Stimulated activated naive B cell treated with anti-CD40 and anti-IgM and Interleukin-4, amounts not matched to agents 10 μg/mL and 1 μg/mL and 100 μg/mL, for 72 hours (primary cell): ENCODE results near the gene CNTNAP3.
"Not testable (repeated sequence)": the region's sequence is repeated elsewhere in the genome, so short reads cannot be mapped to it uniquely, and the experiment has no call there.

Experiments
- ATAC-seq, 2 donors: fragments of 150-1000 bp; cut with Tn5 transposase; replicated peaks; 2 replicates each; pipeline ENCODE4 v1.10.0; 2021; ENCODE audit warnings: moderate library complexity in 1 of 2
- DNase-seq: peaks from one replicate; pipeline ENCODE4 v3.0.0; 2021
- H3K27ac Mint-ChIP-seq: one replicate; pipeline ENCODE4 v1.8.0; 2022; ENCODE audit warnings: mild to moderate bottlenecking, mixed read lengths
- H3K27me3 Mint-ChIP-seq, 2 donors: one replicate each; pipeline ENCODE4 v1.8.0; 2022; ENCODE audit warnings: mixed read lengths in 2 of 2
- H3K36me3 Mint-ChIP-seq, 2 donors: one replicate each; pipeline ENCODE4 v1.8.0; 2022; ENCODE audit warnings: mixed read lengths in 2 of 2, mild to moderate bottlenecking in 1 of 2
- H3K4me1 Mint-ChIP-seq, 2 donors: one replicate each; pipeline ENCODE4 v1.8.0; 2022; ENCODE audit warnings: mixed read lengths in 2 of 2, mild to moderate bottlenecking in 1 of 2
- H3K4me3 Mint-ChIP-seq, 2 donors: one replicate each; pipeline ENCODE4 v1.8.0; 2022; ENCODE audit warnings: mild to moderate bottlenecking in 2 of 2, mixed read lengths in 2 of 2, moderate library complexity in 1 of 2
- H3K9me3 Mint-ChIP-seq, 2 donors: one replicate each; pipeline ENCODE4 v1.8.0; 2022; ENCODE audit warnings: mixed read lengths in 2 of 2, mild to moderate bottlenecking in 1 of 2

Gene CNTNAP3

GRCh38 chr9:39033849-39034248, 254.1 kb downstream of the CNTNAP3 start:
- not testable (repeated sequence) for H3K36me3 Mint-ChIP-seq, DNase-seq, H3K27ac Mint-ChIP-seq, ATAC-seq, H3K9me3 Mint-ChIP-seq, H3K27me3 Mint-ChIP-seq, H3K4me1 Mint-ChIP-seq, H3K4me3 Mint-ChIP-seq

GRCh38 chr9:39030204-39031019, 257.6 kb downstream of the CNTNAP3 start:
- ATAC-seq, H3K27ac Mint-ChIP-seq, H3K9me3 Mint-ChIP-seq, H3K4me1 Mint-ChIP-seq, H3K36me3 Mint-ChIP-seq, H3K27me3 Mint-ChIP-seq, H3K4me3 Mint-ChIP-seq, DNase-seq: not testable (repeated sequence)

- H3K4me1 Mint-ChIP-seq, H3K27me3 Mint-ChIP-seq, H3K9me3 Mint-ChIP-seq, H3K36me3 Mint-ChIP-seq, H3K27ac Mint-ChIP-seq, ATAC-seq, DNase-seq, H3K4me3 Mint-ChIP-seq: not testable (repeated sequence)
Observed at GRCh38 chr9:39028855-39029254, 259.1 kb downstream of the CNTNAP3 start.

GRCh38 chr9:39028168-39028567, 259.8 kb downstream of the CNTNAP3 start:
- not testable (repeated sequence) for H3K27me3 Mint-ChIP-seq, H3K9me3 Mint-ChIP-seq, H3K4me3 Mint-ChIP-seq, H3K4me1 Mint-ChIP-seq, H3K27ac Mint-ChIP-seq, DNase-seq, H3K36me3 Mint-ChIP-seq, ATAC-seq

DNA sequence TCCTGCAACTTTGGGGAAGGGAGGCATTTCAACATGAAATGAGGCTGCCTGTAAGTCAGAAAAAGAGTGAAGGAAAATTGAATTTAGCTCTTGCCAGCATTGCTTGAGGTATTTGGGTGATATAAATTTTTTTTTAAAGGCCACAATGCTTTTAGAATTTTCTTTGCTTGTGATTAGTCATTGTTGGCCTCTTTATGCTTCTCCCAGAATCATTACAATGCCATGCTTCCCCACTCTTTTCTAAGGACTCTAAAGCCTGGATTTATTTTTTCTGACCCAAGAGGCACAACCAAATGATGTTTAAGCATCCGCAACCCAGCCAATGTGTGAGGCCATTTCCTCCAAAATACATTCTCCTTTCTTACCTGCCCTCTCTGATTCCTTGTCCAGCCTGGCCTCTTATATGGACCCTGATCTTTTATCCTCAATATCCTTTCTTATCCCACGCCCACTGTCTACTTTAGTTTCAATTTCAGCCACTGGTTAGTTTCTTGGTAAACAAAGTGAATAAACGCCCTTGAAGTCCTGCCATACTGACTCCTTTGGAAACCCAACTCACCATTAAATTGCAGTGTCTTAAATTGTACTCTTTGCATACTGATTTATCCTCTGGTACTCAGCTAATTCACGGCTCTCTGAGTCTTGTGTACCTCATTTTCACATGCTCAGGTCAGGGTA, 261.9 kb downstream of the CNTNAP3 start:
- not testable (repeated sequence) for H3K36me3 Mint-ChIP-seq, H3K4me3 Mint-ChIP-seq, H3K27ac Mint-ChIP-seq, H3K27me3 Mint-ChIP-seq, ATAC-seq, DNase-seq, H3K9me3 Mint-ChIP-seq, H3K4me1 Mint-ChIP-seq
